HAP-1 (cell line): ENCODE measurements around the gene OPALIN.

Experiments
- DNase-seq, 2 experiments: peaks; one replicate each; pipeline ENCODE4 v3.0.0-alpha.2; 2016 to 2020; ENCODE audit warnings: low spot score in 2 of 2
- H3K27me3 ChIP-seq: fragments of 250-450 bp; sonication (Bioruptor Pico); 2 replicates; pipeline ENCODE4 v1.5.1; 2020; ENCODE audit warnings: low read depth, mild to moderate bottlenecking, moderate library complexity
- H3K36me3 ChIP-seq: fragments of 250-450 bp; sonication (Bioruptor Pico); replicated peaks from 2 replicates; pipeline ENCODE4 v1.5.1; 2020; ENCODE audit warnings: mild to moderate bottlenecking
- H3K4me1 ChIP-seq: fragments of 250-450 bp; sonication (Bioruptor Pico); 2 replicates; pipeline ENCODE4 v1.5.1; 2020; ENCODE audit warnings: mild to moderate bottlenecking
- H3K4me3 ChIP-seq: fragments of 250-450 bp; sonication (Bioruptor Pico); 2 replicates; pipeline ENCODE4 v1.5.1; 2020; ENCODE audit warnings: mild to moderate bottlenecking, moderate library complexity
- H3K9me3 ChIP-seq: fragments of 250-450 bp; sonication (Bioruptor Pico); 2 replicates; pipeline ENCODE4 v1.5.1; 2020; ENCODE audit warnings: mild to moderate bottlenecking, moderate library complexity
- in situ Hi-C: fragments of 300-500 bp; cut with MboI; formaldehyde crosslinking; loops from 3 replicates; pipeline ENCODE4 v1.14.3; 2020; ENCODE audit warnings: low sequenced_read_pairs, inconsistent platforms, mixed read lengths

The OPALIN gene

GRCh38 chr10:96384506-96384905 lies 25.7 kb upstream of the OPALIN start:
- Histone ChIP-seq H3K36me3 (no peaks in the 10 kb centered on the region), H3K4me3 (no peak overlapping the region), H3K4me1 (no peaks in the 10 kb centered on the region), H3K9me3 (no peaks in the 10 kb centered on the region), H3K27me3 (no peaks in the 10 kb centered on the region)
- no peak for DNase-seq
- in situ Hi-C loops = no loop called here

GRCh38 chr10:96380821-96381220 lies 22.0 kb upstream of the OPALIN start:
- H3K36me3 ChIP-seq = no peaks in the 10 kb centered on the region
- H3K4me3 ChIP-seq = no peak overlapping the region
- DNase-seq = no peak
- H3K4me1 ChIP-seq = no peaks in the 10 kb centered on the region
- H3K9me3 ChIP-seq = no peaks in the 10 kb centered on the region
- H3K27me3 ChIP-seq = no peaks in the 10 kb centered on the region
- in situ Hi-C loops = no loop called here

GRCh38 chr10:96379758-96380157 lies 21.0 kb upstream of the OPALIN start:
- no peak for DNase-seq

GRCh38 chr10:96378741-96379140 lies 19.9 kb upstream of the OPALIN start:
- no peaks in the 10 kb centered on the region for H3K27me3 ChIP-seq
- in situ Hi-C loops = loop anchor here (10.0 kb wide), 1 partner anchor 656 kb away; no protein-coding TSS in a partner anchor
- no peaks in the 10 kb centered on the region for H3K9me3 ChIP-seq
- no peak for DNase-seq
- H3K36me3 ChIP-seq = no peaks in the 10 kb centered on the region
- no peak overlapping the region for H3K4me3 ChIP-seq
- peaks cover 6% of the 10 kb centered on the region for H3K4me1 ChIP-seq

More at GRCh38 chr10:96379758-96380157, 21.0 kb upstream of the OPALIN start:
- H3K4me3 ChIP-seq = no peak overlapping the region
- H3K36me3 ChIP-seq = no peaks in the 10 kb centered on the region
- no peaks in the 10 kb centered on the region for H3K9me3 ChIP-seq
- in situ Hi-C loops = loop anchor here (10.0 kb wide), 1 partner anchor 655 kb away; no protein-coding TSS in a partner anchor
- peaks cover 6% of the 10 kb centered on the region for H3K4me1 ChIP-seq
- no peaks in the 10 kb centered on the region for H3K27me3 ChIP-seq

- H3K4me1 ChIP-seq = peaks cover 6% of the 10 kb centered on the region
- no peak overlapping the region for H3K4me3 ChIP-seq
- DNase-seq = no peak
- no peaks in the 10 kb centered on the region for H3K36me3 ChIP-seq
- in situ Hi-C loops = loop anchor here (10.0 kb wide), 1 partner anchor 657 kb away; no protein-coding TSS in a partner anchor
- H3K9me3 ChIP-seq = no peaks in the 10 kb centered on the region
- no peaks in the 10 kb centered on the region for H3K27me3 ChIP-seq
Observed at GRCh38 chr10:96377816-96378294, 19.1 kb upstream of the OPALIN start.

GRCh38 chr10:96376483-96376882 lies 17.7 kb upstream of the OPALIN start:
- H3K27me3 ChIP-seq = no peaks in the 10 kb centered on the region
- in situ Hi-C loops = loop anchor here (10.0 kb wide), 1 partner anchor 658 kb away; no protein-coding TSS in a partner anchor
- no peak for DNase-seq
- H3K36me3 ChIP-seq = no peaks in the 10 kb centered on the region
- peaks cover 6% of the 10 kb centered on the region for H3K4me1 ChIP-seq
- H3K9me3 ChIP-seq = no peaks in the 10 kb centered on the region
- H3K4me3 ChIP-seq = no peak overlapping the region

GRCh38 chr10:96374985-96375830 lies 16.4 kb upstream of the OPALIN start:
- in situ Hi-C loops = loop anchor here (10.0 kb wide), 1 partner anchor 660 kb away; no protein-coding TSS in a partner anchor
- peak; percentile 90 to 93 for DNase-seq
- Histone ChIP-seq H3K4me3 (peak overlapping the region; percentile 15), H3K9me3 (no peaks in the 10 kb centered on the region), H3K27me3 (no peaks in the 10 kb centered on the region), H3K36me3 (no peaks in the 10 kb centered on the region), H3K4me1 (peaks cover 6% of the 10 kb centered on the region)

- no peaks in the 10 kb centered on the region for H3K9me3 ChIP-seq
- DNase-seq = no peak
- H3K4me3 ChIP-seq = no peak overlapping the region
- in situ Hi-C loops = loop anchor here (10.0 kb wide), 1 partner anchor 660 kb away; no protein-coding TSS in a partner anchor
- no peaks in the 10 kb centered on the region for H3K27me3 ChIP-seq
- H3K36me3 ChIP-seq = no peaks in the 10 kb centered on the region
- H3K4me1 ChIP-seq = peaks cover 6% of the 10 kb centered on the region
Observed at GRCh38 chr10:96374639-96374984, 15.8 kb upstream of the OPALIN start.

GRCh38 chr10:96374004-96374403 lies 15.2 kb upstream of the OPALIN start:
- Histone ChIP-seq H3K4me1 (peaks cover 6% of the 10 kb centered on the region), H3K9me3 (no peaks in the 10 kb centered on the region), H3K36me3 (no peaks in the 10 kb centered on the region), H3K27me3 (no peaks in the 10 kb centered on the region), H3K4me3 (no peak overlapping the region)
- no peak for DNase-seq
- in situ Hi-C loops = loop anchor here (10.0 kb wide), 1 partner anchor 661 kb away; no protein-coding TSS in a partner anchor

- Histone ChIP-seq H3K36me3 (no peaks in the 10 kb centered on the region), H3K4me3 (no peak overlapping the region), H3K4me1 (peaks cover 6% of the 10 kb centered on the region), H3K27me3 (no peaks in the 10 kb centered on the region), H3K9me3 (no peaks in the 10 kb centered on the region)
- DNase-seq = no peak
- in situ Hi-C loops = loop anchor here (10.0 kb wide), 1 partner anchor 663 kb away; no protein-coding TSS in a partner anchor
Observed at GRCh38 chr10:96371356-96371755, 12.6 kb upstream of the OPALIN start.

- Histone ChIP-seq H3K27me3 (no peaks in the 10 kb centered on the region), H3K9me3 (no peaks in the 10 kb centered on the region), H3K4me1 (peaks cover 6% of the 10 kb centered on the region), H3K4me3 (no peak overlapping the region), H3K36me3 (no peaks in the 10 kb centered on the region)
- in situ Hi-C loops = loop anchor here (10.0 kb wide), 1 partner anchor 664 kb away; no protein-coding TSS in a partner anchor
- DNase-seq = peak; percentile 30 to 73
Observed at GRCh38 chr10:96370584-96371157, 11.9 kb upstream of the OPALIN start.

GRCh38 chr10:96369890-96370583 lies 11.2 kb upstream of the OPALIN start:
- DNase-seq = no peak
- no peaks in the 10 kb centered on the region for H3K9me3 ChIP-seq
- no peaks in the 10 kb centered on the region for H3K36me3 ChIP-seq
- H3K27me3 ChIP-seq = no peaks in the 10 kb centered on the region
- H3K4me3 ChIP-seq = no peak overlapping the region
- in situ Hi-C loops = loop anchor here (10.0 kb wide), 1 partner anchor 665 kb away; no protein-coding TSS in a partner anchor
- peaks cover 2% of the 10 kb centered on the region for H3K4me1 ChIP-seq

- Histone ChIP-seq H3K9me3 (no peaks in the 10 kb centered on the region), H3K27me3 (no peaks in the 10 kb centered on the region), H3K36me3 (no peaks in the 10 kb centered on the region), H3K4me3 (no peak overlapping the region), H3K4me1 (no peaks in the 10 kb centered on the region)
- in situ Hi-C loops = no loop called here
- DNase-seq = no peak
Observed at GRCh38 chr10:96368971-96369370, 10.2 kb upstream of the OPALIN start.
